ENCODE results near the gene BACH2. TPM values are rescaled to one million over a fixed set of nuclear protein-coding genes. Genes with fewer than 3 reads are reported as not detected.

The BACH2 gene
- total and polyA plus RNA-seq, 2 of the 4 experiments (the other 2 are of a cell fraction), result 1.3 to 1.4 TPM

DNA sequence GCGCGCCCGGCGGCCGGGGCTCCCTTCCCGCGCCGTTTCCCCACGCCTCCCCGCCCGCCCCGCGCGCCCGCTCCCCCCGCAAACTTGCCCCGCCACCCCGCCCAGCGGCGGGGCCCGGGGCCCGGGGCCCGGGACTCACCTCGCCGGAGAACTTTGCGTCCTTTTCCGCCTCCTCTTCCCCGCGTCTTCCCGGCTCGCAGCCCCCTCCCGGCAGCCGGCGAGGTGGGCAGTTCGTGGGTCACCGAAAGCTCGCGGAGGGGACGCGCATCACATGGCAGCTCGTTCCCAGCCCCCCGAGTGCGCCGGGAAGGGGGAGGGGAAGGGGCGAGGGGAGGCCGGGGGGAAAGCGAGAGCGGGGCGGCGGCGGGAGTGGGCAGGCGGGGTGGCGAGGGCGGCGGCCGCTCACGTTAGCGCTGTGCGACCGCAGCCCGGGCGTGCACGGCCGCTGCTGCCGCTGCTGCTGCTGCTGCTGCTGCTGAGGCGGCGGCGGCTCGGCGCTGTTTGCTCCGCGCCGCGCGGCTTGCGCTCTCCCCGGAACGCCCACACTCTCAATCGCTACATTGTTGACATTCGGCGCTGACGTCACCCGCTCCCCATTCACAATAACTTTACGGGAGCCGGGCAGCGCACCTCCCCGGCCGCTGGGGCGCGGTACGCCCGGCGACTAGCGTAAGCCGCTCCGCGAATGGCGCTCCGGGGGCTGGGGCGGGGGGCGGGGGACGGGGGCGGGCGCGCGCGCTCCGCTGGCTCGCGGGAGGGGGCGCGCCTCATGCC, at the start of gene BACH2 (continued):
- TF ChIP-seq, protein P1, sequence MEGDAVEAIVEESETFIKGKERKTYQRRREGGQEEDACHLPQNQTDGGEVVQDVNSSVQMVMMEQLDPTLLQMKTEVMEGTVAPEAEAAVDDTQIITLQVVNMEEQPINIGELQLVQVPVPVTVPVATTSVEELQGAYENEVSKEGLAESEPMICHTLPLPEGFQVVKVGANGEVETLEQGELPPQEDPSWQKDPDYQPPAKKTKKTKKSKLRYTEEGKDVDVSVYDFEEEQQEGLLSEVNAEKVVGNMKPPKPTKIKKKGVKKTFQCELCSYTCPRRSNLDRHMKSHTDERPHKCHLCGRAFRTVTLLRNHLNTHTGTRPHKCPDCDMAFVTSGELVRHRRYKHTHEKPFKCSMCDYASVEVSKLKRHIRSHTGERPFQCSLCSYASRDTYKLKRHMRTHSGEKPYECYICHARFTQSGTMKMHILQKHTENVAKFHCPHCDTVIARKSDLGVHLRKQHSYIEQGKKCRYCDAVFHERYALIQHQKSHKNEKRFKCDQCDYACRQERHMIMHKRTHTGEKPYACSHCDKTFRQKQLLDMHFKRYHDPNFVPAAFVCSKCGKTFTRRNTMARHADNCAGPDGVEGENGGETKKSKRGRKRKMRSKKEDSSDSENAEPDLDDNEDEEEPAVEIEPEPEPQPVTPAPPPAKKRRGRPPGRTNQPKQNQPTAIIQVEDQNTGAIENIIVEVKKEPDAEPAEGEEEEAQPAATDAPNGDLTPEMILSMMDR (conservative IDR thresholded peaks at IDR 0.05; ENCODE audit: low read depth, low read length), result peak; percentile 32
- 0 out of 2 replicates have a peak, but pooled peaks have one; percentile 5 for TF ChIP-seq CEBPB (IDR thresholded peaks at IDR 0.05; ENCODE audit: low read depth, low read length)

DNA sequence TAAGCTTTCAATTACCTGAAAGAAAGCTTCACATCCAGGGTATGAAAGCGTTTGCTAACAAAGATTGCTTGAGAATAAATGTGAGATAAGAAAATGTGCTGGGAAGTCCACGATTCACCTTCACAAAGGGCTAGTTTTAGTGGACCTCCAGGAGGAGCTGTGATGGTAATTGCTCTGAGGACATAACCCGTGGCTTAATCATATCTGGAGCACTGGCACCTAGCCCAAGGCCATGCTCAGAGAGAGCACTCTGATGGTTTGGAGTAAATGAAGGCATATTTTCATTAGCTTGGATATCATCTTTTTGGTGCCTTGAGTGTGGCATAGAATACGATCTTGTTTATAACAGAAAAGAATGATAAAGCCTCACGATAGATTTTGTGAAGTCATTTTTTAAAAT, 46.9 kb upstream of the BACH2 start:
- H2BK20ac ChIP-seq (ENCODE audit: low read depth, low read length), result no peak overlapping the region
- ChIA-PET CTCF (no interaction called here), POLR2A (ENCODE audit: unreplicated experiment) (no interaction called here)
- no peak overlapping the region for H2BK120ac ChIP-seq (ENCODE audit: low read depth, low read length)
- no peak overlapping the region for H4K91ac ChIP-seq (ENCODE audit: insufficient read depth, low read depth, low read length)
- H3K27me3 ChIP-seq (ENCODE audit: control insufficient read depth, insufficient read depth, low read length), result peaks cover 28% of the 10 kb centered on the region
- no peak overlapping the region for H3K27ac ChIP-seq (ENCODE audit: insufficient read depth, low read length)
- no peak overlapping the region for H3K9ac ChIP-seq (ENCODE audit: low read depth, low read length)
- no peak overlapping the region for H3K4ac ChIP-seq (ENCODE audit: low read depth, low read length)
- DNase-seq (peak; percentile 53), ATAC-seq (ENCODE audit: low read depth) (peak; percentile 61)
- no peak overlapping the region for H3K56ac ChIP-seq (ENCODE audit: extremely low read depth, insufficient read depth, low read length)
- H4K5ac ChIP-seq (ENCODE audit: low read depth, low read length), result no peak overlapping the region
- H4K20me1 ChIP-seq (ENCODE audit: insufficient read depth, low read length), result no peaks in the 10 kb centered on the region
- H4K8ac ChIP-seq (ENCODE audit: low read depth in 2 of 2, low read length in 2 of 2), result no peak overlapping the region
- no peak overlapping the region for H3K4me2 ChIP-seq (ENCODE audit: low read depth, low read length)
- H3K14ac ChIP-seq (replicated peaks; ENCODE audit: low read depth, low read length), result no peak overlapping the region
- H3K9me3 ChIP-seq (ENCODE audit: control insufficient read depth, insufficient read depth, low read length), result peaks cover 4% of the 10 kb centered on the region; the same call in 1 of the 2 replicates
- intact Hi-C loops (cut with micrococcal nuclease) (no loop called here), dilution Hi-C loops (cut with HindIII; ENCODE audit: low sequenced_read_pairs, unreplicated experiment) (no loop called here), in situ Hi-C loops (cut with MboI; ENCODE audit: low sequenced_read_pairs) (no loop called here)
- no peak overlapping the region for H2AK9ac ChIP-seq (replicated peaks; ENCODE audit: low read depth, low read length, poor library complexity)
- no peaks in the 10 kb centered on the region for H3K36me3 ChIP-seq (ENCODE audit: control insufficient read depth, insufficient read depth, low read length)
- H2BK15ac ChIP-seq (ENCODE audit: low read depth, low read length), result no peak overlapping the region
- TF ChIP-seq CEBPB (IDR thresholded peaks at IDR 0.05; ENCODE audit: low read depth, low read length) (no peak), RAD21 (IDR thresholded peaks at IDR 0.05; ENCODE audit: low read length) (peak; percentile 18; the same call in 1 of the 2 replicates)
- TF ChIP-seq, protein P1 (conservative IDR thresholded peaks at IDR 0.05; ENCODE audit: low read depth, low read length), result 0 out of 2 replicates have a peak, but pooled peaks have one; percentile 23
- no peak overlapping the region for H2AFZ ChIP-seq (replicated peaks; ENCODE audit: low read length, poor library complexity)
- no peak overlapping the region for H3K18ac ChIP-seq (ENCODE audit: low read depth, low read length)
- BruUV-seq (replicated peaks), result no TSS peak
- no peak overlapping the region for H2BK5ac ChIP-seq (ENCODE audit: low read depth, low read length, poor library complexity, severe bottlenecking)
- no peaks in the 10 kb centered on the region for H3K9me1 ChIP-seq (ENCODE audit: insufficient read depth, low read length)
- no peaks in the 10 kb centered on the region for H3K4me1 ChIP-seq (ENCODE audit: control insufficient read depth, insufficient read depth, low read length)
- H2AK5ac ChIP-seq (ENCODE audit: low read depth, low read length), result no peak overlapping the region
- H3K4me3 ChIP-seq (ENCODE audit: insufficient read depth, low read depth, low read length), result no peak overlapping the region
- WGBS, 2 experiments (ENCODE audit: extremely low coverage in 2 of 2, insufficient read length in 1 of 2), result 22% methylated on average over 1 of the region's 5 CpGs; no CpG with 5 or more reads in 1 of the 2 experiments
- H3K23ac ChIP-seq (ENCODE audit: low read depth, low read length), result no peak overlapping the region
- H3K79me1 ChIP-seq (ENCODE audit: low read depth in 1 of 2, low read length in 2 of 2), result no peaks in the 10 kb centered on the region
